Coronary artery (tissue), 2 donors: ENCODE results near the gene NEIL1.
"Not testable (repeated sequence)": the region's sequence is repeated elsewhere in the genome, so short reads cannot be mapped to it uniquely, and the experiment has no call there.

Experiments used
- DNase-seq: peaks from one replicate; pipeline ENCODE4 v3.0.0-alpha.2; 2017; ENCODE audit warnings: low spot score
- H3K27ac ChIP-seq, 2 donors: fragments of 200-600 bp; sonication (generic); one replicate each; pipeline ENCODE4 v1.5.1; 2016 to 2019
- H3K4me3 ChIP-seq: fragments of 200-600 bp; sonication (generic); 2 replicates; pipeline ENCODE4 v1.5.1; 2016; ENCODE audit warnings: mild to moderate bottlenecking, moderate library complexity
- TF ChIP-seq, protein P1 (sequence below): fragments of 200-600 bp; sonication (generic); IDR thresholded peaks from one replicate; pipeline ENCODE4 v1.5.1; 2019; ENCODE audit warnings: antibody characterized with exemption

The NEIL1 gene

GRCh38 chr15:75309711-75310110 is 37.1 kb upstream of the NEIL1 start:
- no peak overlapping the region for H3K27ac ChIP-seq
- no peak overlapping the region for H3K4me3 ChIP-seq
- TF ChIP-seq, protein P1, sequence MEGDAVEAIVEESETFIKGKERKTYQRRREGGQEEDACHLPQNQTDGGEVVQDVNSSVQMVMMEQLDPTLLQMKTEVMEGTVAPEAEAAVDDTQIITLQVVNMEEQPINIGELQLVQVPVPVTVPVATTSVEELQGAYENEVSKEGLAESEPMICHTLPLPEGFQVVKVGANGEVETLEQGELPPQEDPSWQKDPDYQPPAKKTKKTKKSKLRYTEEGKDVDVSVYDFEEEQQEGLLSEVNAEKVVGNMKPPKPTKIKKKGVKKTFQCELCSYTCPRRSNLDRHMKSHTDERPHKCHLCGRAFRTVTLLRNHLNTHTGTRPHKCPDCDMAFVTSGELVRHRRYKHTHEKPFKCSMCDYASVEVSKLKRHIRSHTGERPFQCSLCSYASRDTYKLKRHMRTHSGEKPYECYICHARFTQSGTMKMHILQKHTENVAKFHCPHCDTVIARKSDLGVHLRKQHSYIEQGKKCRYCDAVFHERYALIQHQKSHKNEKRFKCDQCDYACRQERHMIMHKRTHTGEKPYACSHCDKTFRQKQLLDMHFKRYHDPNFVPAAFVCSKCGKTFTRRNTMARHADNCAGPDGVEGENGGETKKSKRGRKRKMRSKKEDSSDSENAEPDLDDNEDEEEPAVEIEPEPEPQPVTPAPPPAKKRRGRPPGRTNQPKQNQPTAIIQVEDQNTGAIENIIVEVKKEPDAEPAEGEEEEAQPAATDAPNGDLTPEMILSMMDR = no peak
- DNase-seq = no peak

DNA sequence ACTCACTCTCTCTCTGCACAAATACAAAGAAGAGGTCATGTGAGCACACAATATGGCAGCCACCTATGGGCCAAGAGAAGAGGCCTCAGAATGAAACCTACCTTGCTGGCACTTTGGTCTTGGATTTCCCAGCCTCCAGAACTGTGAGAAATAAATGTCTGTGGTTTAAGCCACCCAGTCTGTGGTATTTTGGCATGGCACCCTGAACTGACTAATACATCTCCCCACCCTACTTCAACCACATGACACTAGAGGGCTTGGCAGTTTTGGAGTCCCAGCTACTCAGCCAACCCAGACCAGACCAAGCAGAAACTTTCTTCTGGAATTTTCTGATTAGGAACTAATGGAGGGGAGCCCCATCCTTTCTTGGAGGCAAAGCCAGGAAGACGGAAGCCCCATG is 34.3 kb upstream of the NEIL1 start:
- DNase-seq, H3K4me3 ChIP-seq: not testable (repeated sequence)

GRCh38 chr15:75313116-75313845 is 33.6 kb upstream of the NEIL1 start:
- DNase-seq = no peak
- no peak overlapping the region for H3K27ac ChIP-seq
- TF ChIP-seq, protein P1 = no peak

More for the DNA sequence above, 34.3 kb upstream of the NEIL1 start:
- not testable (repeated sequence) for H3K27ac ChIP-seq

DNA sequence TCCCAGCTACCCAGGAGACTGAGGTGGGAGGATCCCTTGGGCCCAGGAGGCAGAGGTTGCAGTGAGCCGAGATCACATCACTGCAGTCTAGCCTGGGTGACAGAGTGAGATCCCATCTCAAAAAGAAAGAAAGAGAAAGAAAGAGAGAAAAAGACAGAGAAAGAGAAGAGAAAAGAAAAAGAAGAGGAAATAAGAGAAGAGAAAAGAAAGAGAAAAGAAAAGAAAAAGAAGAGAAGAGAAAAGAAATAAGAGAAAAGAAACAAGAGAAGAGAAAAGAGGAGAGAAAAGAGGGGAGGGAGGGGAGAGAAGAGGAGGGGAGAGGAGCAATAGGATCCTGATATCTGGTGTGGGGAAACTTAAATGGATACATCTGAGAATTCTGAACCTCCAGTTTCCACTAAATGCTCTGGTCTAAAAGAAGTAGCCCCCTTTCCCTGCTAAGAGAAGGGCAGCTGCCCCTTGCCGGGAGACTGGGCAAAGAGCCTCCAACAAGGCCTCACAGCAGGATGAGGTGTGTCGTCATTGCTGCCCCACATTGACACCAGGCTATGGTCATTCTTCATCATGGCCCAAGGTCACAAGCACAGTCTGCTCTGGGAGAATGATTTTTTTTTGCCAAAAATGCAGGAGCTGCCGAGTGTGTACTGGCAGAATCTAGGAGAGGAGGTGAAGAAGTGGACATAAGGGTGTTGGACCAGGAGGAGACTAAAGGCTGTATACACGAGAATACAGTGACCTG is 32.1 kb upstream of the NEIL1 start:
- TF ChIP-seq, protein P1 = no peak

More at GRCh38 chr15:75313116-75313845, 33.6 kb upstream of the NEIL1 start:
- no peak overlapping the region for H3K4me3 ChIP-seq

DNA sequence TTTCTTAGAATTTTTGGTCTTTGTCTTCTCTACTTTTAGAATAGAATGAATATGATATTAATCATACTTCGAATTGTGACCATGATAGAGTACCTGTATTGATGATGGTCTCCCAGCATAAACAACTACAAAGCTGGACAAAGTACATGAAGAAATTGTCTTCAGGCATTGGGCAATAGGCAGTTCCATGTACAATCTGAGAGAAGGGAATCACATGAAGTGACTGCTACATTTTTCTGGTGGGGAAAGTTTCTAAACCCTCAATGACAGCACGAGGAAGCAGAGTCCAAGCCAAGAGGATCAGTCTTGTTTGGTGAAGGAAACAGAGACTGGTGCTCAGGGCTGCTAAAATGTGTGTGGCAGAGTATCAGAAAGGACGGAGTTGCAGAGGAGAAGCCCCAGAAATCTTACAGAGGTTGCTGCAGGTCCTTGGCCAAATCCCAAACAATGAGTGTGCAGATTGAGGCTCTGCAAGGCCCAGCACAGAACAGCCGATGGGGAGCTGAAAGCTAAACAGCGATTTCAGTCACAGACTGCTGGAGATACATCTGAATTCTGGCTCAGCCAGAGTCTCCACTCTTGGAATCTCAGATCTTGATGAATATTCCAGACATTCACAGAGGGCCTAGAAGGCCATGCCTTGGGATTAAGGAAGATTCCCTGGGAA is 27.5 kb upstream of the NEIL1 start:
- H3K4me3 ChIP-seq, H3K27ac ChIP-seq, DNase-seq: not testable (repeated sequence)

More for the DNA sequence above, 32.1 kb upstream of the NEIL1 start:
- Histone ChIP-seq H3K27ac (no peak overlapping the region), H3K4me3 (no peak overlapping the region)
- no peak for DNase-seq

GRCh38 chr15:75321711-75322110 is 25.1 kb upstream of the NEIL1 start:
- no peak for DNase-seq
- Histone ChIP-seq H3K4me3 (no peak overlapping the region), H3K27ac (no peak overlapping the region)
- TF ChIP-seq, protein P1 = no peak

- DNase-seq = no peak
- TF ChIP-seq, protein P1 = no peak
- no peak overlapping the region for H3K27ac ChIP-seq
- no peak overlapping the region for H3K4me3 ChIP-seq
These were observed 20.9 kb upstream of the NEIL1 start for GRCh38 chr15:75325922-75326321.
